HepG2 (cell line): ENCODE results near the gene SERHL2. TPM values are rescaled to one million over a fixed set of nuclear protein-coding genes. Genes with fewer than 3 reads are reported as not detected.

Experiments
- CCDC6 ChIP-seq: sonication (generic); formaldehyde crosslinking; IDR thresholded peaks from 2 replicates; pipeline ENCODE4 v1.8.1; 2022; ENCODE audit warnings: mild to moderate bottlenecking, missing genetic modification reagents, moderate library complexity
- ELF4 ChIP-seq: sonication (generic); formaldehyde crosslinking; IDR thresholded peaks from 2 replicates; pipeline ENCODE4 v1.5.0; 2020; ENCODE audit warnings: missing genetic modification reagents, mild to moderate bottlenecking, moderate library complexity, borderline replicate concordance
- HOXD1 ChIP-seq: sonication (generic); formaldehyde crosslinking; IDR thresholded peaks from 2 replicates; pipeline ENCODE4 v1.5.0; 2020; ENCODE audit warnings: missing genetic modification reagents
- KAT8 ChIP-seq: IDR thresholded peaks from 2 replicates; pipeline ENCODE4 v1.6.1; 2016; ENCODE audit warnings: missing genetic modification reagents, missing compliant biosample characterization
- KIAA2018 ChIP-seq: sonication (generic); formaldehyde crosslinking; IDR thresholded peaks from 2 replicates; pipeline ENCODE4 v1.5.0; 2020; ENCODE audit warnings: mild to moderate bottlenecking, missing genetic modification reagents, borderline replicate concordance
- MYNN ChIP-seq: sonication (generic); formaldehyde crosslinking; IDR thresholded peaks from 2 replicates; pipeline ENCODE4 v1.4.0; 2020; ENCODE audit warnings: mild to moderate bottlenecking, low read depth, missing genetic modification reagents
- PHF8 ChIP-seq: sonication (generic); formaldehyde crosslinking; IDR thresholded peaks from 2 replicates; pipeline ENCODE4 v1.5.0; 2020; ENCODE audit warnings: missing genetic modification reagents
- SIN3B ChIP-seq: fragments of 150-350 bp; IDR thresholded peaks from 2 replicates; pipeline ENCODE4 v1.6.1; 2014; ENCODE audit warnings: low read length
- THAP9 ChIP-seq: sonication (generic); formaldehyde crosslinking; IDR thresholded peaks from 2 replicates; pipeline ENCODE4; 2020; ENCODE audit warnings: missing genetic modification reagents, mild to moderate bottlenecking, borderline replicate concordance
- ZEB1 ChIP-seq: IDR thresholded peaks from 2 replicates; pipeline ENCODE4 v1.6.1; 2012; ENCODE audit warnings: mild to moderate bottlenecking, low read depth, inconsistent platforms; ENCODE audit not compliant: insufficient replicate concordance
- ZKSCAN8 ChIP-seq: IDR thresholded peaks from 2 replicates; pipeline ENCODE4 v1.6.1; 2016; ENCODE audit warnings: borderline replicate concordance, missing genetic modification reagents, missing compliant biosample characterization
- ZNF17 ChIP-seq: sonication (generic); formaldehyde crosslinking; IDR thresholded peaks from 2 replicates; pipeline ENCODE4 v1.5.0; 2020; ENCODE audit warnings: mild to moderate bottlenecking, missing genetic modification reagents
- ZNF672 ChIP-seq: sonication (generic); formaldehyde crosslinking; IDR thresholded peaks from 2 replicates; pipeline ENCODE4 v1.8.1; 2022; ENCODE audit warnings: missing genetic modification reagents
- polyA plus RNA-seq, 8 experiments: library from polyadenylated mRNA; depleted of rRNA in 3 of 8; stranded (reverse) in 7 of 8; unstranded in 1 of 8; fragments of >200 nt; fragmentation: Illumina TruSeq in 4 of 8; extraction: Trizol in 4 of 8; gene quantifications; 2 replicates each; pipeline versions ENCODE4 v1.2.1 to v1.2.3, GENCODE V29; 2011 to 2016; ENCODE audit warnings: low read depth in 4 of 8, missing spikeins in 1 of 8, mixed read lengths in 1 of 8; ENCODE audit not compliant: insufficient read depth in 1 of 8
- total RNA-seq, 5 experiments: library from RNA; depleted of rRNA; stranded (reverse); fragments of >200 nt; fragmentation: Illumina TruSeq; extraction: Trizol; gene quantifications; 2 replicates each; pipeline ENCODE4 v1.2.3, GENCODE V29; 2016; ENCODE audit warnings: low read depth in 1 of 5
- TF ChIP-seq, protein P1 (sequence below): IDR thresholded peaks from 2 replicates; pipeline ENCODE4 v1.6.1; 2016; ENCODE audit warnings: low read depth, control low read depth

Gene SERHL2
- total and polyA plus RNA-seq, 2 of the 13 experiments (the other 11 are each of a cell fraction or from before 2014, with no cell fraction given): 1.0 to 1.8 TPM

DNA sequence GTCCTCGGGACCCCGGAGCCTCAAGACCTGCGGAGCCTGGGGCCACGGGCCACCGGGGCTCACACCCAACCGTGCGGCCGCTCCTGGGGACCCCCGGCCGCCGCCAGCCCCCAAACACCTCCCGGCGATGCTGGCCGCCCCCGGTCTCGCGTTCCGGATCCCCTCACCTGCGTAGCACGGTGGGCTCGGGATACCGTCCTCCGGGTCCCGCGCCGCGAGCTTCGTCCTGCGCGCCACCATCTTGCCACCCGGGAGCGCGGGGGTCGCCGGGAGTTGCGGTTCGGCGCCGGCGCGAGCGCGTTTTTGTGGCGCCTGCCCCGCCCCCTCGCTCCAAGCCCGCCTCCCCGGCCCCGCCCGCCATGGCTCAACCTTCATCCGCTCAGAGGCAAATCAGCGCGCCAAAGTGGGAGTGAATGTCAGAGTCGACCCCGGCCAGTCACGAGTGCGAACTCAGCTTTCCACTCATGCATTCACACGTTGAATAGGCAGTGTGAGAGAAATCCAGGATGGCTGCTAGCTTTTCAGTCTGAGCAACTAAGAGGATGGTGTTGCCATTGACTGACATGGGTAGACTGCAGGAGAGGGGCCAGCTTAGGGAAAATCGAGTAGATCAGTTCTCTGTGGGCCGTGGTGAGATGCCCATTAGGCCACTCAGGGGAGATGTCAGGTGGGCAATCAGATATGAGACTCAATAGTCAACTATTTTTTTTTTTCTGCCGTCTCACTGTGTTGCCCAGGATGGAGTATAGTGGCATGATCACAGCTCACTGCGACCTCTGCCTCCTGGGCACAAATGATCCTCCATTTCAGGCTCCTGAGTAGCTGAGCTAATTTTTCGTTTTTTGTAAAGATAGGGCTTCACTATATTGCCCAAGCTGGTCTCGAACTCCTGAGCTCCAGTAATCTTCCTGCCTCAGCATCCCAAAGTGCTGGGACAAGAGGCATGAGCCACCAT is 28.3 kb downstream of the SERHL2 start (continued):
- no peak for TF ChIP-seq ELF4 (CRISPR knock-in tag)
- TF ChIP-seq KAT8 (CRISPR knock-in tag): 0 out of 2 replicates have a peak, but pooled peaks have one; percentile 39
- TF ChIP-seq HOXD1 (CRISPR knock-in tag): no peak
- no peak for TF ChIP-seq ZKSCAN8 (CRISPR knock-in tag)
- no peak for TF ChIP-seq ZNF672
- TF ChIP-seq ZEB1: no peak
- TF ChIP-seq THAP9 (CRISPR knock-in tag): no peak; the same call in 1 of the 2 replicates
- TF ChIP-seq, protein P1, sequence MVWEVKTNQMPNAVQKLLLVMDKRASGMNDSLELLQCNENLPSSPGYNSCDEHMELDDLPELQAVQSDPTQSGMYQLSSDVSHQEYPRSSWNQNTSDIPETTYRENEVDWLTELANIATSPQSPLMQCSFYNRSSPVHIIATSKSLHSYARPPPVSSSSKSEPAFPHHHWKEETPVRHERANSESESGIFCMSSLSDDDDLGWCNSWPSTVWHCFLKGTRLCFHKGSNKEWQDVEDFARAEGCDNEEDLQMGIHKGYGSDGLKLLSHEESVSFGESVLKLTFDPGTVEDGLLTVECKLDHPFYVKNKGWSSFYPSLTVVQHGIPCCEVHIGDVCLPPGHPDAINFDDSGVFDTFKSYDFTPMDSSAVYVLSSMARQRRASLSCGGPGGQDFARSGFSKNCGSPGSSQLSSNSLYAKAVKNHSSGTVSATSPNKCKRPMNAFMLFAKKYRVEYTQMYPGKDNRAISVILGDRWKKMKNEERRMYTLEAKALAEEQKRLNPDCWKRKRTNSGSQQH (CRISPR knock-in tag): no peak
- TF ChIP-seq SIN3B: peak; percentile 49; the same call in 1 of the 2 replicates
- no peak for TF ChIP-seq CCDC6 (CRISPR knock-in tag)
- TF ChIP-seq KIAA2018 (CRISPR knock-in tag): no peak
- peak; percentile 75 for TF ChIP-seq PHF8 (CRISPR knock-in tag)
- no peak for TF ChIP-seq MYNN
- no peak for TF ChIP-seq ZNF17
